Activated CD8-positive, alpha-beta memory T cell treated with anti-CD3 and anti-CD28 coated beads for 1 hour (primary cell): ENCODE measurements around the gene GALNT10.

ENCODE experiments used
- DNase-seq, 2 donors: peaks; one replicate each; pipeline ENCODE4 v3.0.0-alpha.2; 2020; ENCODE audit warnings: low read depth in 1 of 2; ENCODE audit errors: extremely low read depth in 1 of 2

GALNT10 gene

GRCh38 chr5:154465169-154465568, 274.6 kb downstream of the GALNT10 start:
- DNase-seq, result no peak

DNA sequence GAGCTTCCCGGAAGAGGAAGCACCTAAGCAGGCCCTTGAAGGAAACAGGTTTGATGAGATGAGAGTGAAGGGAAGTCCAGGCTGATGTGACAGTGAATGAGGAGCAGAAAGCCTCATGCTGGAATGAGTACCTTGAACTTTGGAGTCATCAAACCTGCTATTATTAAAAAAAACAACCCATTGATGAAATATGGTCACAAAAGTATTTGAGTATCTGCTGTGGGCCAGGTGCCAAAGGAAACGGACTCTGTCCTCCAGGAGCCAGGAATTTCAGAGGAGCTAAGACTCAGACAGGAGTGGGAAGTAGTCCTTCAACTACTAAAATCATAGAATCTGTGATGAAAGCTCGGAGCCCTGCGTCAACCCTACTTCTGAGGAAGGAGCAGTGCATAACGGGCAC, 275.6 kb downstream of the GALNT10 start:
- DNase-seq, result no peak

- no peak for DNase-seq
Measured at GRCh38 chr5:154466671-154467070, 276.1 kb downstream of the GALNT10 start.

GRCh38 chr5:154467655-154468354, 277.3 kb downstream of the GALNT10 start:
- peak in 1 of 2 donors; percentile 68 for DNase-seq

DNA sequence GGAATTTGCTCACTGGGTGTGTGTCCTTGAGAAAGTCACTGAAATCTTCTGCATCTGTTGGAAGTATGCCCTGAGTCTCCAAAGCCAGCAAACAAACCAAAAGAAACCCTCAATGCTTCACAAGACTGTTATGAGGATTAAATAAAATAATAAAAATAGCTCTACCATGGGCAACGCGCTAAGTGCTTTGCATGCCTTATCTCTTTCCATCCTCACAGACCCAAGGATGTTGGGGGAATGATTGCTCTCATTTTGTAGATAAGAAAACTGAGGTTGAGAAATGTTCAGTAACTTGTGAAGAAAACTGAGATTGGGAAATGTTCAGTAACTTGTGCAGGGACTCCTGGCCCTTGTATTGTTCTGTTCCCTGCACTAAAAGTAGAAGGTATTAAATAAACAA, 279.6 kb downstream of the GALNT10 start:
- no peak for DNase-seq
